HK-2 (cell line): Measurements from ENCODE around the gene PRORP.
"Not testable (repeated sequence)": the region's sequence is repeated elsewhere in the genome, so short reads cannot be mapped to it uniquely, and the experiment has no call there.

Experiments used
- DNase-seq: peaks from one replicate; pipeline ENCODE4 v3.0.0-alpha.2; 2018; ENCODE audit not compliant: unreplicated experiment

Gene PRORP

GRCh38 chr14:35121887-35122695 is at the start of gene PRORP, which contains the start of gene PPP2R3C:
TSS of gene PRORP (plus strand) at chr14:35122552. CDS start at chr14:35123246, 694 bp downstream.
TSS of gene PPP2R3C (minus strand) at chr14:35121990. CDS start at chr14:35121959, 31 bp downstream.
- peak; percentile 94 for DNase-seq

GRCh38 chr14:35073486-35073885 is 48.9 kb upstream of the PRORP start:
- DNase-seq: no peak

DNA sequence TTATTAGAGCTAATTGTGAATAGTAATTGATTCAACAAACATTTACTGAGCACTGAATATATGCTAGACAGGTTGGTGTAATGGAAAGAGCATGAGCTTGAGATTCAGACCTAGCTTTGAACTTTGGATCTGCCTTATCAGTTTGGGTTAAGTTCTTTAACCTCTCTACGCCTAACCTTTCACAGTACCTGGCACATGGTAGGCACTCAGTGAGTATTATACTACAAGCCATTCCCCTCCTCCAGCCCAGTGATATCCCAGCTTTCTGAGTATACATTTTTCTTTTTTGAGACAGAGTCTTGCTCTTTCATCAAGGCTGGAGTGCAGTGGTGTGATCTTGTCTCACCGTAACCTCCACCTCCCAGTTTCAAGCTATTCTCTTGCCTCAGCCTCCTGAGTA is 44.3 kb upstream of the PRORP start:
- no peak for DNase-seq

DNA sequence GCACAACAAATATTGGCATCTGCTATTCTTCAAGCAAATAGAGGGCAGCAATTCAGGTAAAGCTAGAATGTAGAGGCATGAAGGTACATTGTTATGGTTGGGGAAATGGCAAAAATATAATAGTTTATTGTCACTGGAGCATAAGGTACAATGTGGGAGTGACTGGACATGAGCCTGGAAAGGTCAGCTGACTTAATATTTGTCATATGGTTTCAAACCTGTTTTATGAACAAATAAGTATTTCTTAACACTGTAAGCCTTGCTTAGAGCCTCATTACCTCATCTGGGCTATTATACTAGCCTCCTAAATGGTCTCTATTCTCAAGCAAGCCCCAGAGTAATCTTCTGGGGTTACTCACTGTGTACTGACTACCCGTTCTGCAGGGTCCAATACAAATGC is 42.6 kb upstream of the PRORP start:
- no peak for DNase-seq

GRCh38 chr14:35083530-35084150 is 38.7 kb upstream of the PRORP start:
- DNase-seq: no peak

- no peak for DNase-seq
Measured at GRCh38 chr14:35085441-35085840, 36.9 kb upstream of the PRORP start.

DNA sequence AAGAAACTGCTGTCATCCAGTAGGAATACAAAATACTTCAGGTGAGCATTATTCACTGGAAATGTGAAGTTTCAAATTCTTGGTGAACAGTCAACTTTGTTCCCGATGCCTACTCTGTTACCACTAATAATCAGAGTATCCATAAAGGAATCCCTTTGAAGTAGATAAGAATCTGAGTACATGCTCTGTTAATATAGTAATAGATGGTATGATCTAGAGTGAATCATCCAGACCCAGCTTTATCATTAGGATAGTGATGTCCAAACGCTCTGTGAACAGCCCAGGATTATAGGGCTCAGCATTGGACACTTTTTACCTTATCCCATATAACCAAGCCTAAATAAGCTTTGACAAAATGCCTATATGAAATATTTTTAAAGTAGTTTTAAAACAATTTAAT is 33.8 kb upstream of the PRORP start:
- no peak for DNase-seq

DNA sequence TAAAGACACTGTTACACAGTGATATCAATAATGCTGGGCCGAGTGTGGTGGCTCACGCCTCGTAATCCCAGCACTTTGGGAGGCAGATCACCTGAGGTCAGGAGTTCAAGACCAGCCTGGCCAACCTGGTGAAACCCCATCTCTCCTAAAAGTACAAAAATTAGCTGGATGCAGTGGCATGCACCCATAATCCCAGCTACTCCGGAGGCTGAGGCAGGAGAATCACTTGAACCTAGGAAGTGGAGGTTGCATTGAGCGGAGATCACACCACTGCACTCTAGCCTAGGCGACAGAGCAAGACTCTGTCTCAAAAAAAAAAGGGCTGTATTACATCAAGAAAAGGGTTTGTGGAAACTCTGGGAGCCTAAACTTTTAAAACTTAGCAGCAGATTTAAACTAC is 27.7 kb upstream of the PRORP start:
- not testable (repeated sequence) for DNase-seq

- no peak for DNase-seq
Measured at GRCh38 chr14:35107866-35108265, 14.5 kb upstream of the PRORP start.

GRCh38 chr14:35112641-35113040 is 9.7 kb upstream of the PRORP start:
- DNase-seq: no peak

DNA sequence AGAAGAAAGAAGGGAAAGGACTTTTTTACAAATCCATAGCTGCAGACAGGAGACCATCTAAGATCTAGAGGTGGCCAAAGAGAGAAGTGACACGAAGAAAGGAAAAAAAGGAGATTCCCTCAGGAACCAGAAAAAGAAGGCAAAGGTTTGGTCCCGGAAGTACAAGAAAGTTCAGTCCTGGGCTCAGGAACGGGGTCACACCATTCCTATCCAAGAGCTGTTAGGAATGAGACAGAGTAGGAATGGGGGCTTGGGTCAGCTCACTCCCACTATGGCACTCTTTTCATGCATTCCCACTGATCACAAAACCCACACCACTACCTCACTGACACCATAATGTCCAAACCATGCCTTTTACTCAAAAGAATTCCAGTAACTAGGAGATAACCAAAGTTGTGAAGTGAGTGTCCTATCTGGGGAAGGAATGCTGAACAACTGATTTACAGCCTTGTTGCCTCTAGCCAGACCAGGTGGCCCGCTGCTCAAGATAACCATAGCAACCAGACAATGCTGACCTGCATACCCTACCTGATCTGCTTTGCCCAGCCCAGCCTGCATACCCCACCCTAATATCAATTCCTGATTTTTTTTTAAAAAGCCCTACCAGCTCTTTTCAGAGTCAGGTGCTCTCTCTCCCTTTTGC is 8.9 kb upstream of the PRORP start:
- DNase-seq: no peak

- DNase-seq: no peak
Measured at GRCh38 chr14:35114036-35114435, 8.3 kb upstream of the PRORP start.

DNA sequence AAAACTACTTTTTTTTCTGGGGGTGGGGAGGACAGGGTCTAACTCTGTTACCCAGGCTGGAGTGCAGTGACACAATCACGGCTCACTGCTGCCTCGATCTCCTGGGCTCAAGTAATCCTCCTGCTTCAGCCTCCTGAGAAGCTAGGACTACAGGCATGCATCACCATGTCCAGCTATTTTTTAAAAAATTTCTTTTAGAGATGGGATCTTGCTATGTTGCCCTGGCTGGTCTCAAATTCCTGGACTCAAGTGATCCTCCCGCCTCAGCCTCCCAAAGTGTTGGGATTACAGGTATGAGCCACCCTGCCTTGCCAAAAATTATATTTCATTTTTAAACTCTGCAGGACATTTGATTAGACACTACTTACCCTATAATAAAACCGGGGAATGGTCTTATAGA is 6.1 kb upstream of the PRORP start:
- no peak for DNase-seq

GRCh38 chr14:35117112-35117511 is 5.2 kb upstream of the PRORP start:
- no peak for DNase-seq

DNA sequence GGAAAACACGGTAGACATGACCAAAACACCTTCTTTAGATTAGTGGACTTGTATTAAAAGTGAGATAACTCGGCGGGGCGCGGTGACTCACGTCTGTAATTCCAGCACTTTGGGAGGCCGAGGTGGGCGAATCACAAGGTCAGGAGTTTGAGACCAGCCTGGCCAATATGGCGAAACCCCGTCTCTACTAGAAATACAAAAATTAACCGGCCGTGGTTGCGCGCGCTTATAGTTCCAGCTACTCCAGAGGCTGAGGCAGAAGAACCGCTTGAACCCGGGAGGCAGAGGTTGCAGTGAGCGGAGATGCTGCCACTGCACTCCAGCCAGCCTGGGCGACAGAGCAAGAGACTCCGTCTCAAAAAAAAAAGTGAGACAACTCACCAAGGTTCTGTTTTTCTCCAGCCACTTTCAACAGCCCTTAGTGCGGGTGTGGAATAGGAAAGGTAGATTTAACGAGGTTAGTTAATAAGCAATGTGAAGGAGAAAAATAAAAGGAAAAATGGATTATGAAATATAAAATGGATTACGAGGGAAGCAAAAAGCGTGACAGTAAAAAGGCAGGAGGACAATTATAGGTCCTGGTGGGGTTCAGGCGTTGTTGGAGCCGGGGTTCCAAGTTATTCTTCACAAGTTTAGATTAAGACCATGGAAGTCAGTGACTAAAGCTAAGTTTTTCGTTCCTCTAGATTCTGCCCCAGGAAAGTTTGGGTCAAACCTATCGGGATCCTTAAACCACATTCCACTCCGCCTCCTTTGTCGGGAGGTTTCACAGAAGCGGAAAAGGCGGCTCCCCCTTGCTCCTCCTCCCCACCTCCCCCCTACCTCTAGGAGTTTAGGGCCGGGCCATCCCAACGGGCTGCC is 1.1 kb upstream of the PRORP start:
- no peak for DNase-seq

DNA sequence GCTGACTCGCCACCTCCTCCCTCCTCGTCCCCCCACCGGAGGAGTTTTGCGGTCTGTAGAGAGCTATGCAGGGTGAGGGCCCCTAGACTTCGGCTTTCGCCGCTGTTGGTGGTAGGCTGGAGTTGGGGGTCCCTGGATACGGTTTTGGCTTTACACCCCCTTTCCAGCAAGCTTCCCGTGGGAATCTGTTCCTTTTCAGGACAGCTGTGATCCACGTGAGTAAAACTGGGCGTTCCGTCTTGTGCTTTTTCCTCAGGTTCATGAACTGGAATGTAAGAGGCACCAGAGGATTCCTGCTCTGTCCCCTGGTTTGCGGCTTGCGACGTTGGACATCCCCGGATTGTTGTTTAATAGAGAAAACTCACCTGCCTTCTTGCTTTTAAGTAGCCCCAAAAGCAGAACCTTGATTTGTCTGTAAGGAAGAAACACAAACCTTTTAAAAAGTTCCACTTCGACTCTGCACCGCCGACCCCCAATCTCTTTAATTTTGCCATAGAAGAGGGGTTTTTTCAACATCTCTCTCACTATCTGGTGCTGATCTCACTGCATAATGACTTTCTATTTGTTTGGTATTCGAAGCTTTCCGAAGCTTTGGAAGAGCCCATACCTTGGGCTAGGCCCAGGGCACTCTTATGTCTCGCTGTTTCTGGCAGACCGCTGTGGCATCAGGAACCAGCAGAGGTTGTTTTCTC is 490 bp downstream of the PRORP start:
- DNase-seq: peak; percentile 10

- no peak for DNase-seq
Measured at GRCh38 chr14:35123388-35123703, 994 bp downstream of the PRORP start.

- no peak for DNase-seq
Measured at GRCh38 chr14:35124127-35124526, 1.8 kb downstream of the PRORP start.

DNA sequence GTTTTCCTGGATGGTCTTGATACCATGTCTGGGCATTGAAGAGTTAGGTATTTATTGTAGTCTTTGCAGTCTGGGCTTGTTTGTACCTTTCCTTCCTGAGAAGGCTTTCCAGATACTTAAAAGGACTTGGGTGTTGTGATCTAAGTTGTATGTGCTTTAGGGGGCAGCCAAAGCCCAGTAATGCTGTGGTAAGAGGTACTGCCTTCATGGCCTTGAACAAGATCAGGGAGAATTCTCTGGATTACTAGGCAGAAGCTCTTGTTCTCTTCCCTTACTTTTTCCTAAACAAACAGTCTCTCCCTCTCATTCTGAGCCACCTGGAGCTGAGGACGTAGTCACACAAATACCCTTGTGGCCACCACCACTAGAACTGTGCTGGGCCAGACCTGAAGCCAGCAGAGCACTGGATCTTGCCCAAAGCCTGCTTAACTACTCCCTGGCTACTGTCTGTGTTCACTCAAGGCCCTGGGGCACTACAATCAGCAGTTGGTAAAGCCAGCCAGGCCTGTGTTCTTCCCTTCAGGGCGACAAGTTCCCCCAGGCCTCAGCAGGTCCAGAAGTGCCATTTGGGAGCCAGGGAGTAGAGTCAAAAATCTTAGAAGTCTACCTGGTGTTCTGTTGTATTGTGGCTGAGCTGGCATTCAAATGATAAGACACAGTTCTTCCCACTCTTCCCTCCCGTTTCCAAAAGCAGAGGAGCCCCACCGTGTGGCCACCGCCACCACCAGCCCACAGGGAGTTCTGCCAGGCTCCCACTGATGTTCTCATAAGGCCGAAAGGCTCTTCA is 11.4 kb downstream of the PRORP start:
- DNase-seq: no peak

- DNase-seq: no peak
Measured at GRCh38 chr14:35134329-35135123, 12.2 kb downstream of the PRORP start.
